ENCODE measurements around the gene SPANXA1. TPM values are rescaled to one million over a fixed set of nuclear protein-coding genes. Genes with fewer than 3 reads are reported as not detected.
"Not testable (repeated sequence)": the region's sequence is repeated elsewhere in the genome, so short reads cannot be mapped to it uniquely, and the experiment has no call there.

The SPANXA1 gene, protein sequence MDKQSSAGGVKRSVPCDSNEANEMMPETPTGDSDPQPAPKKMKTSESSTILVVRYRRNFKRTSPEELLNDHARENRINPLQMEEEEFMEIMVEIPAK
- total RNA-seq: not detected

DNA sequence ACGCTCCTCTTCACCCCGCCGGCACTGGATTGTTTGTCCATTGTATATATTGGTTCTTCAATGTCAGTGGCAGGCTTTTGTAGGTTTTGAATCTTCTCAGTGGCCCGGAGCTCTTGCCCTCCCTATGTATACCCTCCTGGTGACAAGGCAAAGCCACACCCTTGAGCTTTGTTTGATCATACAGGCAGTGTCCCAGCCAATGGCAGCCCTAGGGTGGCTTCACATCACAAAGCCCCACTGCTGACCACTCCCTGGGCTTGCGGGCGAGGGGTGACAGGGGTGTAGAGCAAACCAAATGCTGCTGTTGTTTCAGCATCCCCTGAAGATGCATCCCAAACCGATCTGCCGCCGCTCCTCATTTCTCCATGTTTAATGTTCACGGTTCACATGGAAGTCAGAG is at the start of gene SPANXA1:
SPANXA1 (minus strand) TSS at position 101 of the 400 bp plus-strand sequence; CDS start at position 41, 60 bp downstream.
- not testable (repeated sequence) for DNase-seq (ENCODE audit: low spot score)

DNA sequence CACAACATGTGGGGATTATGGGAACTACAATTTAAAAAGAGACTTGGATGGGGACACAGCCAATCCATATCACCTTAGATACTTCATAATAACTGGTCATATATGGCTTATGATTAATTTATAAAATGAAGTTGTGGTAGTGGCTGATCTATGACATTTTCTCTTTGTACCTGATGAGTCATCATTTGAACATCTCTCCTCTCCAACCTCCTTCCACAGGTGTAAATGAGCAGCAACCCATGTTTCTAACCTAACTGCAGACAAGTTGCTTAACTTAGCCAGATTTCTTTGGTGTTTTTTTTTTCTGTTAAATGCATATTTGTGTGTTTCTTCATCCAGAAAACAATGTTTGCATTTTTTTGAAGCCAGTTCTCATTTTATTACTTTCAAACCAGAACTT is 47.6 kb upstream of the SPANXA1 start:
- DNase-seq (ENCODE audit: low spot score): no peak

DNA sequence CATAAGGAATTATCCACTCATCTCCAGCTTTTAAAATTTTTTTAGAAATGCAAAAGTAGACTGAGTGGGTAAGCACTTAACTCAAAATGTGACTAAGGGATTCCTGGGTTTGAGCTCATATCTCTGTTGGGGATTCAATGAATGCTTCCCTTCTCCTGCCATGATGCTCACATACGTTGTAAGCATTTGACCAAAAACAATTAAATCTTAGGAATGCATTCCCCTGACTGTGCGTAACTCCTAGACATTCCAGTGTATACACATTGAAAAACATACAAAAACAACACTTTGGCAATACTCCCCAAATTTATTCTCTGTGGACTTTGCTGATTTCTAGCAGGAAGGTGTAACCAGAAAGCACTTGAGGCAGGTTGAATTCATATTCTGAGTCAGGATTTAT is 34.8 kb upstream of the SPANXA1 start:
- no peak for DNase-seq (ENCODE audit: low spot score)

DNA sequence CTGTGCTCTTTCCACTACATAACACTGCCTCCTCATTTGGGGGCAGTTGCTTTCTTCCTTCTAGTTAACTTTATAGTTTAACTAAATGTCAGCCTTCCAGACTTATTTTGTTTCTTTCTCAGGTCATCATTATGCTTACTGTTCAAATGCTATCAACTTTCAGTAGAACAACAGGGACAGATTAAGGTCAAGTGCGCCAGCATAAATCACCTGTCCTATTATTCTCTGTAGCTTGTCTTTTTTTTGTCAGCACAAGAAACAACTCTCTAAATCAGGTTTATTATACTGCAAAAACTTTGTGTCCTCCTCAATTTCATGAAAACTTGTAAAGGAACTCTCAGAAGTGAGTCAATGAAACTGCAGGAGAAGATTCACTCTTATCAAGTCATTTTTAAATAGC is 24.6 kb upstream of the SPANXA1 start:
- DNase-seq (ENCODE audit: low spot score): no peak

DNA sequence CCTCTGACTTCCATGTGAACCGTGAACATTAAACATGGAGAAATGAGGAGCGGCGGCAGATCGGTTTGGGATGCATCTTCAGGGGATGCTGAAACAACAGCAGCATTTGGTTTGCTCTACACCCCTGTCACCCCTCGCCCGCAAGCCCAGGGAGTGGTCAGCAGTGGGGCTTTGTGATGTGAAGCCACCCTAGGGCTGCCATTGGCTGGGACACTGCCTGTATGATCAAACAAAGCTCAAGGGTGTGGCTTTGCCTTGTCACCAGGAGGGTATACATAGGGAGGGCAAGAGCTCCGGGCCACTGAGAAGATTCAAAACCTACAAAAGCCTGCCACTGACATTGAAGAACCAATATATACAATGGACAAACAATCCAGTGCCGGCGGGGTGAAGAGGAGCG is 4.9 kb upstream of the SPANXA1 start, which contains the start of gene SPANXA2:
SPANXA2 (plus strand) TSS at position 301 of the 400 bp plus-strand sequence; CDS start at position 361, 60 bp downstream.
- not testable (repeated sequence) for DNase-seq (ENCODE audit: low spot score)

DNA sequence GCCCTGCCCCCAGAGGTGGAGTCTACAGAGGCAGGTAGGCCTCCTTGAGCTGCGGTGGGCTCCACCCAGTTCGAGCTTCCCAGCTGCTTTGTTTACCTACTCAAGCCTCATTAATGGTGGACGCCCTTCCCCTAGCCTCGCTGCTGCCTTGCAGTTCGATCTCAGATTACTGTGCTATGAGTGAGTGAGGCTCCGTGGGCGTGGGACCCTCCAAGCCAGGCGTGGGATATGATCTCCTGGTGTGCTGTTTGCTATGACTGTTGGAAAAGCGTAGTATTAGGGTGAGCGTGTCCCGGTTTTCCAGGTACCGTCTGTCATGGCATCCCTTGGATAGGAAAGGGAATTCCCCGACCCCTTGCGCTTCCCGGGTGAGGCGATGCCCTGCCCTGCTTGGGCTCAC is 42.0 kb downstream of the SPANXA1 start:
- DNase-seq (ENCODE audit: low spot score): not testable (repeated sequence)

Other genes with a start within 250 kb of the SPANXA1 start
- not detected for gene SPANXA2, start 5.0 kb upstream of the SPANXA1 start, total RNA-seq
- gene SPANXD, start 114.0 kb upstream of the SPANXA1 start, total RNA-seq: not detected

All from mucosa of gallbladder (tissue), 1 donor.